ENCODE results near the gene DPY19L3.
A peak's percentile ranks its signal among the peaks of the same experiment; 100 is the strongest.

DPY19L3 gene

GRCh38 chr19:32405431-32406160 is at the start of gene DPY19L3:
Gene DPY19L3, plus strand, starts transcription at chr19:32405770. Its CDS starts 2,484 bp downstream, at chr19:32408254.
- no peak for TF ChIP-seq CTCF (IDR thresholded peaks at IDR 0.05; ENCODE audit: low read depth, low read length)
- in situ Hi-C loops (cut with HindIII; ENCODE audit: low sequenced_read_pairs), result no loop called here
- H3K4me3 ChIP-seq (ENCODE audit: low read depth, low read length), result peak within 1 kb of the TSS; percentile 81
- peak; percentile 93 for DNase-seq (ENCODE audit: low read depth, low spot score)

- no peak for TF ChIP-seq CTCF (IDR thresholded peaks at IDR 0.05; ENCODE audit: low read depth, low read length)
- no peak for DNase-seq (ENCODE audit: low read depth, low spot score)
- H3K4me3 ChIP-seq (ENCODE audit: low read depth, low read length), result no peak overlapping the region
- in situ Hi-C loops (cut with HindIII; ENCODE audit: low sequenced_read_pairs), result no loop called here
Measured at GRCh38 chr19:32357720-32358119, 47.9 kb upstream of the DPY19L3 start.

- no peak for DNase-seq (ENCODE audit: low read depth, low spot score)
- no peak for TF ChIP-seq CTCF (IDR thresholded peaks at IDR 0.05; ENCODE audit: low read depth, low read length)
- H3K4me3 ChIP-seq (ENCODE audit: low read depth, low read length), result no peak overlapping the region
- in situ Hi-C loops (cut with HindIII; ENCODE audit: low sequenced_read_pairs), result no loop called here
Measured at GRCh38 chr19:32358321-32358720, 47.2 kb upstream of the DPY19L3 start.

GRCh38 chr19:32359581-32359980 is 46.0 kb upstream of the DPY19L3 start:
- no peak for TF ChIP-seq CTCF (IDR thresholded peaks at IDR 0.05; ENCODE audit: low read depth, low read length)
- DNase-seq (ENCODE audit: low read depth, low spot score), result no peak
- in situ Hi-C loops (cut with HindIII; ENCODE audit: low sequenced_read_pairs), result no loop called here
- H3K4me3 ChIP-seq (ENCODE audit: low read depth, low read length), result no peak overlapping the region

GRCh38 chr19:32361574-32362317 is 43.8 kb upstream of the DPY19L3 start:
- in situ Hi-C loops (cut with HindIII; ENCODE audit: low sequenced_read_pairs), result no loop called here
- TF ChIP-seq CTCF (IDR thresholded peaks at IDR 0.05; ENCODE audit: low read depth, low read length), result no peak
- no peak for DNase-seq (ENCODE audit: low read depth, low spot score)
- no peak overlapping the region for H3K4me3 ChIP-seq (ENCODE audit: low read depth, low read length)

- H3K4me3 ChIP-seq (ENCODE audit: low read depth, low read length), result no peak overlapping the region
- DNase-seq (ENCODE audit: low read depth, low spot score), result no peak
- in situ Hi-C loops (cut with HindIII; ENCODE audit: low sequenced_read_pairs), result no loop called here
- no peak for TF ChIP-seq CTCF (IDR thresholded peaks at IDR 0.05; ENCODE audit: low read depth, low read length)
Measured at GRCh38 chr19:32362318-32362691, 43.3 kb upstream of the DPY19L3 start.
